Endodermal cell (in vitro differentiated cells): ENCODE data around the gene PRPSAP1. TPM values are rescaled to one million over a fixed set of nuclear protein-coding genes. Genes with fewer than 3 reads are reported as not detected.
A peak's percentile ranks its signal among the peaks of the same experiment; 100 is the strongest.

ENCODE experiments used
- DNase-seq: peaks from one replicate; pipeline ENCODE4 v3.0.0-alpha.2; 2017
- H3K27ac ChIP-seq: 2 replicates; pipeline ENCODE4 v1.5.1; 2013; ENCODE audit warnings: mild to moderate bottlenecking, low read depth, low read length, moderate library complexity
- H3K27me3 ChIP-seq: 2 replicates; pipeline ENCODE4 v1.6.1; 2013; ENCODE audit warnings: mild to moderate bottlenecking, low read length, moderate library complexity; ENCODE audit not compliant: insufficient read depth, control insufficient read depth, poor library complexity, severe bottlenecking
- H3K36me3 ChIP-seq: 2 replicates; pipeline ENCODE4 v1.7.0; 2013; ENCODE audit warnings: mild to moderate bottlenecking, low read length, moderate library complexity; ENCODE audit not compliant: control insufficient read depth, insufficient read depth
- H3K4me1 ChIP-seq: one replicate; pipeline ENCODE4 v1.7.0; 2013; ENCODE audit warnings: low read length; ENCODE audit not compliant: control insufficient read depth, insufficient read depth
- H3K4me3 ChIP-seq: 2 replicates; pipeline ENCODE4 v1.5.1; 2013; ENCODE audit warnings: mild to moderate bottlenecking, low read length, moderate library complexity
- H3K9ac ChIP-seq: 2 replicates; pipeline ENCODE4 v1.6.1; 2013; ENCODE audit warnings: mild to moderate bottlenecking, low read length, moderate library complexity; ENCODE audit not compliant: poor library complexity, severe bottlenecking; ENCODE audit errors: extremely low read depth
- H3K9me3 ChIP-seq: 2 replicates; pipeline ENCODE4 v1.6.1; 2013; ENCODE audit warnings: mild to moderate bottlenecking, low read length, moderate library complexity; ENCODE audit not compliant: control insufficient read depth
- H3K27ac Mint-ChIP-seq: 2 replicates; pipeline ENCODE4 v1.8.0; 2020; ENCODE audit warnings: mixed read lengths
- H3K27me3 Mint-ChIP-seq: 2 replicates; pipeline ENCODE4 v1.8.0; 2021; ENCODE audit warnings: mild to moderate bottlenecking, mixed read lengths; ENCODE audit not compliant: insufficient read depth
- H3K36me3 Mint-ChIP-seq: 2 replicates; pipeline ENCODE4 v1.8.0; 2020; ENCODE audit warnings: low read depth, mixed read lengths
- H3K4me1 Mint-ChIP-seq: 2 replicates; pipeline ENCODE4 v1.8.0; 2020; ENCODE audit warnings: mixed read lengths
- H3K4me3 Mint-ChIP-seq: 2 replicates; pipeline ENCODE4 v1.8.0; 2020; ENCODE audit warnings: mild to moderate bottlenecking, moderate library complexity, mixed read lengths
- H3K9me3 Mint-ChIP-seq: 2 replicates; pipeline ENCODE4 v1.8.0; 2020; ENCODE audit warnings: mild to moderate bottlenecking, mixed read lengths
- CTCF ChIP-seq: fragments of 200-600 bp; sonication (generic); conservative IDR thresholded peaks from 2 replicates; pipeline ENCODE4 v1.5.0; 2021; ENCODE audit warnings: antibody characterized with exemption, mild to moderate bottlenecking
- WGBS, 2 experiments: methylation state at CpG; one replicate each; pipeline versions ENCODE4 v1.1.5 to v1.1.7; 2013; ENCODE audit warnings: missing lambda C conversion rate in 2 of 2, mixed read lengths in 1 of 2; ENCODE audit not compliant: insufficient coverage in 1 of 2, insufficient read length in 1 of 2; 5-methylcytosine and 5-hydroxymethylcytosine counted together
- total RNA-seq, 2 donors: library from RNA; stranded (reverse); fragmentation: NEBNext Ultra II Directional in 1 of 2; extraction: Animal tissue kit (Norgen Biotek cat#: 25700) in 1 of 2; gene quantifications; 2 replicates in 1 of 2; 3 replicates in 1 of 2; pipeline ENCODE4 v1.2.1, GENCODE V29; 2021

Gene PRPSAP1
- total RNA-seq, 2 donors from 2014 or later: 60.9 to 89.8 TPM

- Histone ChIP-seq H3K4me1 (no peaks in the 10 kb centered on the region), H3K36me3 (no peaks in the 10 kb centered on the region), H3K27me3 (no peaks in the 10 kb centered on the region), H3K9me3 (peaks cover 7% of the 10 kb centered on the region), H3K27ac (peak overlapping the region; percentile 11), H3K4me3 (no peak overlapping the region), H3K9ac (no peak overlapping the region)
- peaks cover 3% of the 10 kb centered on the region for H3K27me3 Mint-ChIP-seq
- H3K4me1 Mint-ChIP-seq: peaks cover 10% of the 10 kb centered on the region
- no peak for DNase-seq
- H3K9me3 Mint-ChIP-seq: peaks cover 12% of the 10 kb centered on the region
- WGBS, 2 experiments: 87 to 92% methylated on average over 10 of the region's 10 CpGs
- no peaks in the 10 kb centered on the region for H3K36me3 Mint-ChIP-seq
- H3K4me3 Mint-ChIP-seq: no peak overlapping the region
- H3K27ac Mint-ChIP-seq: no peak overlapping the region
- no peak for TF ChIP-seq CTCF
Measured at GRCh38 chr17:76369379-76369778, 15.7 kb upstream of the PRPSAP1 start.

- no peak overlapping the region for H3K4me3 ChIP-seq
- H3K9me3 Mint-ChIP-seq: peaks cover 12% of the 10 kb centered on the region
- no peak for TF ChIP-seq CTCF
- no peak overlapping the region for H3K4me3 Mint-ChIP-seq
- DNase-seq: no peak
- H3K27ac ChIP-seq: no peak overlapping the region
- peaks cover 7% of the 10 kb centered on the region for H3K4me1 Mint-ChIP-seq
- H3K4me1 ChIP-seq: no peaks in the 10 kb centered on the region
- WGBS, 2 experiments: 95 to 96% methylated on average over 4 to 11 of the region's 11 CpGs
- H3K36me3 Mint-ChIP-seq: no peaks in the 10 kb centered on the region
- no peak overlapping the region for H3K27ac Mint-ChIP-seq
- H3K27me3 Mint-ChIP-seq: peaks cover 3% of the 10 kb centered on the region
- no peaks in the 10 kb centered on the region for H3K27me3 ChIP-seq
- no peaks in the 10 kb centered on the region for H3K36me3 ChIP-seq
- H3K9ac ChIP-seq: no peak overlapping the region
- peaks cover 7% of the 10 kb centered on the region for H3K9me3 ChIP-seq
Measured at GRCh38 chr17:76368545-76368944, 14.8 kb upstream of the PRPSAP1 start.

GRCh38 chr17:76367642-76368041 lies 13.9 kb upstream of the PRPSAP1 start:
- H3K9me3 Mint-ChIP-seq: peaks cover 12% of the 10 kb centered on the region
- H3K27me3 Mint-ChIP-seq: peaks cover 3% of the 10 kb centered on the region
- DNase-seq: no peak
- H3K4me3 Mint-ChIP-seq: no peak overlapping the region
- Histone ChIP-seq H3K27ac (no peak overlapping the region), H3K27me3 (no peaks in the 10 kb centered on the region), H3K4me3 (no peak overlapping the region), H3K9ac (no peak overlapping the region), H3K9me3 (peaks cover 7% of the 10 kb centered on the region), H3K4me1 (no peaks in the 10 kb centered on the region), H3K36me3 (no peaks in the 10 kb centered on the region)
- 76 to 86% methylated on average over 4 to 6 of the region's 6 CpGs for WGBS, 2 experiments
- H3K27ac Mint-ChIP-seq: peak overlapping the region; percentile 76
- H3K4me1 Mint-ChIP-seq: peaks cover 7% of the 10 kb centered on the region
- H3K36me3 Mint-ChIP-seq: no peaks in the 10 kb centered on the region
- no peak for TF ChIP-seq CTCF
